Osteocyte (in vitro differentiated cells): ENCODE data around the gene ATP11A. TPM values are rescaled to one million over a fixed set of nuclear protein-coding genes. Genes with fewer than 3 reads are reported as not detected.
"Not testable (repeated sequence)": the region's sequence is repeated elsewhere in the genome, so short reads cannot be mapped to it uniquely, and the experiment has no call there.

Source experiments
- DNase-seq: peaks from one replicate; pipeline ENCODE4 v3.0.0; 2021; ENCODE audit warnings: mixed read lengths; ENCODE audit not compliant: unreplicated experiment; ENCODE audit errors: extremely low spot score
- H3K27ac Mint-ChIP-seq: one replicate; pipeline ENCODE4 v1.8.0; 2021; ENCODE audit warnings: mild to moderate bottlenecking, mixed read lengths; ENCODE audit not compliant: unreplicated experiment
- H3K27me3 Mint-ChIP-seq: one replicate; pipeline ENCODE4 v1.8.0; 2021; ENCODE audit warnings: mixed read lengths; ENCODE audit not compliant: unreplicated experiment
- H3K36me3 Mint-ChIP-seq: one replicate; pipeline ENCODE4 v1.8.0; 2021; ENCODE audit warnings: mixed read lengths; ENCODE audit not compliant: unreplicated experiment
- H3K4me1 Mint-ChIP-seq: one replicate; pipeline ENCODE4 v1.8.0; 2021; ENCODE audit warnings: mixed read lengths; ENCODE audit not compliant: unreplicated experiment
- H3K4me3 Mint-ChIP-seq: one replicate; pipeline ENCODE4 v1.8.0; 2021; ENCODE audit warnings: mild to moderate bottlenecking, moderate library complexity, mixed read lengths; ENCODE audit not compliant: unreplicated experiment
- H3K9me3 Mint-ChIP-seq: one replicate; pipeline ENCODE4 v1.8.0; 2021; ENCODE audit warnings: mixed read lengths; ENCODE audit not compliant: unreplicated experiment
- CTCF ChIP-seq: fragments of 200-600 bp; sonication (generic); IDR thresholded peaks from 2 replicates; pipeline ENCODE4 v1.5.0; 2021; ENCODE audit warnings: antibody characterized with exemption, mild to moderate bottlenecking, moderate library complexity
- total RNA-seq: library from RNA; stranded (reverse); gene quantifications from 2 replicates; pipeline ENCODE4 v1.2.1, GENCODE V29; 2021

Gene ATP11A
- total RNA-seq, 1 donor from 2014 or later, result 15.7 TPM

DNA sequence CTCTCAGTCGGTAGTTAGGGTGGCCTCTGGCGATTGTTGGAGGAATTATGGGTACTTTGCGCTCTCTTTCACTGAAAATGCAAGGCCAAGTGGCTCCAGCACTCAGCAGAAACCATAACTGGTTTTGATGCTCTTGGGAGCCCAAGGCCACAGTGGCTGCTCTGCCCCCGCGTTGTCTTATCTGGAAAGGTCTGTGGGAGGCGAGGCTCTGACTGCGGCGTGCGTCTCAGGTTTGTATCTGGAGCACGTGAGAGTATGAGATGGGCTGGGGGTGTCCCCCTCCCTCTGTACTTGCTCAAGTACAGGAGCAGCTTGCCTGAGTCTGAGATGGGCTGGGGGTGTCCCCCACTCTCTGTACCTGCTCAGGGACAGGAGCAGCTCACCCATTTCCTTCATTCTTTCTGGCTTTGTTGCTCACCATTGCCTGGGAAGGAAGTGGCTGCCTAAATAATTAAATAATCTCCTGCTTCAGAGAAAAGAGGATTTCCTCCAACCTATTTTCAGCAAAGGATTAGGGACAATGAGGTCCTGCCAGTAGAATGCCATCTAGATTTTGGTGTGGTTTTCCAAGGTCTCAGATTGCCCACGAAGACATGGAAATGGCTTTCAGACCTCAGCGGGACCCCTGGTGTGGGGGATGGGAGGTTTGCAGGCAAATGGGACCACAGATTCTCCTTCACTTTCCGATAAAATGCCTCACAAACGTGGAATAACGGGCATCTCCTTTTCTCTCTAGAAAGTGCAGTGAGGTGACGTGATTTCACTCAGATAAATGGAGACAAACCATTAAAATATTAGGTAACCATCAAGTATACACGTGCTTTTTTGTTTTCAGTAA is 14.7 kb downstream of the ATP11A start:
- no peak for DNase-seq
- Mint-ChIP-seq H3K9me3 (no peaks in the 10 kb centered on the region), H3K4me3 (no peak overlapping the region), H3K27ac (no peak overlapping the region), H3K4me1 (no peaks in the 10 kb centered on the region), H3K36me3 (no peaks in the 10 kb centered on the region), H3K27me3 (no peaks in the 10 kb centered on the region)
- TF ChIP-seq CTCF, result no peak

DNA sequence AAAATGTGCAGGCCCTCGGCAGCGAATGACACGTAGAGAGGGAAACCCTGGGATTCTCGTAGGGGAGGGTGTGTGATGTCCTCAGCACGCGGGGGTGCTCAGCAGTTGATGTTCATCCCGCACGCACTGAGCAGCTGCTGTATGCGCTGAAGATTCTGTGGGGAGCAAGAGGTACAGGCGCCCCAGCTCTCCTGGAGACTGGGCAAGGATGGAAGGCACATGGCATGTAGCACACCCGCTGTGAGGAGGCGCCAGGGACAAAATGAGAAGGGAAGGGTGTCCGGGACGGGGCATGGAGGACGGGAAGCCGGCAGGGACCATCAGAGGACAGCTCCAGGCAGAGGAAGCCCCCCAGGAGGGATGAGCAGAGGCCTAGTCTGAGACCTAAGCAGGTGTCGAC is 15.4 kb downstream of the ATP11A start:
- H3K27me3 Mint-ChIP-seq, result no peaks in the 10 kb centered on the region
- H3K4me3 Mint-ChIP-seq, result no peak overlapping the region
- H3K36me3 Mint-ChIP-seq, result no peaks in the 10 kb centered on the region
- H3K4me1 Mint-ChIP-seq, result no peaks in the 10 kb centered on the region
- no peak overlapping the region for H3K27ac Mint-ChIP-seq
- no peak for DNase-seq
- H3K9me3 Mint-ChIP-seq, result no peaks in the 10 kb centered on the region
- no peak for TF ChIP-seq CTCF

DNA sequence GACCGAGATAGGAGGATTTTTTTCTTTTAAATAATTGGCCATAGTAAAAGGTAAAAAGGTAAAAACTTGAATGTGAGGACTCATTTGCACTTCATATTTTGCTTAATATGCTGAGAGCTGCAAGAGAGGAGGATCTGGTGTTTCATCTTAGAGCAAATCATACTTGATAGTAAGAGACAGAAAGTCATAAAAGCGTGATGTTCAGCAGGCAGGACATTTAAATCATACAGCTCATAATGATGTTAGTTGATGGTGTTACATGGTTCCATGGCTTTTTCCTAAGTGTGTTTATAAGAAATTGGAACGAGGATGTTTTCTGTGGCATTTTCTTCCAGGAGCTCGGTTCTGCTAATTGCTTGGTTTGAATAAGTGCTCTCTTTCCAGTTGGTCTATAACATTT is 16.3 kb downstream of the ATP11A start:
- H3K9me3 Mint-ChIP-seq, result no peaks in the 10 kb centered on the region
- no peak overlapping the region for H3K4me3 Mint-ChIP-seq
- no peak for DNase-seq
- H3K27ac Mint-ChIP-seq, result no peak overlapping the region
- no peaks in the 10 kb centered on the region for H3K27me3 Mint-ChIP-seq
- no peak for TF ChIP-seq CTCF
- H3K36me3 Mint-ChIP-seq, result no peaks in the 10 kb centered on the region
- H3K4me1 Mint-ChIP-seq, result peaks cover 5% of the 10 kb centered on the region

DNA sequence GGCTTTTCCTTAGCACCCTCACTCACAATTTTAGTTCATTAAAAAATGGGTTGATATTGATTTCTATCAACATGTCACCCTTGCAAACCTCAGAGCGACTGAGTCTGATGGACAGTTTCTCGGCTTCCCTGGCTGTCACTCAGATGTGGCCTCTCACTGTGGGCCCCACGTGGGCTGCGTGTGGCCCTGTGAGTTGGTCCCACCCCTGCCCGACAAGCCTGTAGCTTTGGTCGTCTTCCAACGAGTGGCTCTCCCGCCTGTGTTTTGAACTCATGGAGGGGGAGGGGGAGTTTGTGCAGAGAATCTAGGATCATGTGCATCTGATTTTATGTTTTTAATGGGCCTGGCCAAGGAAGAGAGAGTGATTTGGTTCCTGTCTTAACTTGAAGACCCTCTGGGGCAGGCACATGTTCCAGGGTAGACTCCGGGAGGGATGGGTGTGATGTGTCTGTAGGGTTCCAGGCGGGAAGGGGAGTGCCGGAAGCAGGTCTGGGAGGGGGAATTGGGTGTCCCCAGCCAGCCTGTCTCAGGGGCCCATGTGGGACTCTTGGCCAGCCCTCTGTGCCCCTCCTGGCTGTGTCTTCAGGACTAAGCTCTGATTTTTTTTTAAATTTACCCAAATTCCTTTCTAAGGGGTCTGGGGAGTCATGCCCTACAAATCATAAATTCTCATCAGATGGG is 18.9 kb downstream of the ATP11A start:
- no peak for TF ChIP-seq CTCF
- no peaks in the 10 kb centered on the region for H3K27me3 Mint-ChIP-seq
- H3K4me1 Mint-ChIP-seq, result peaks cover 17% of the 10 kb centered on the region
- H3K27ac Mint-ChIP-seq, result no peak overlapping the region
- H3K36me3 Mint-ChIP-seq, result no peaks in the 10 kb centered on the region
- no peak overlapping the region for H3K4me3 Mint-ChIP-seq
- no peak for DNase-seq
- no peaks in the 10 kb centered on the region for H3K9me3 Mint-ChIP-seq

DNA sequence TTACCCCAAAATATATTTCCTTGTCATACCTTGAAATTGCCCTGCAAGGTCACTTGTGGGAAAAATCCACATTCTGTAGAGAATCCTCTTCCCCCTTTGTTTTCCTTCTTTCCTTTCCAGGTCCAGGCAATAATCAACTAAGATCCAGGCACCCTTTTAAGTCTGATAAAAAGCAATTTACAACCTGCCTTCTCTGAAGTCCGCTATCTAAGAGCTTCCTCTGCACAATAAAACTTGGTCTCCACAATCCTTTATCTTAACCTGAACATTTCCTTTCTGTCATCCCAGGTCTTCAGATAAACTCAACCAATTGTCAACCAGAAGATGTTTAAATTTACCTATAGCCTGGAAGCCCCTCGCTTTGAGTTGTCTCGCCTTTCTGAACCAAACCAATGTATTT is 19.5 kb downstream of the ATP11A start:
- H3K27me3 Mint-ChIP-seq, H3K9me3 Mint-ChIP-seq, DNase-seq, H3K27ac Mint-ChIP-seq, H3K36me3 Mint-ChIP-seq, H3K4me3 Mint-ChIP-seq: not testable (repeated sequence)
- peaks cover 17% of the 10 kb centered on the region for H3K4me1 Mint-ChIP-seq
